H9 (cell line): ENCODE measurements around the gene OGFRL1. TPM values are rescaled to one million over a fixed set of nuclear protein-coding genes. Genes with fewer than 3 reads are reported as not detected.

Experiments used
- DNase-seq: peaks from one replicate; pipeline ENCODE4 v3.0.0-alpha.2; 2017
- H2AFZ ChIP-seq: one replicate; pipeline ENCODE4 v1.6.1; 2013; ENCODE audit warnings: mild to moderate bottlenecking, low read length, control low read depth, moderate library complexity
- H2AK5ac ChIP-seq: 2 replicates; pipeline ENCODE4 v1.6.1; 2013; ENCODE audit warnings: low read length, control low read depth, mixed read lengths; ENCODE audit not compliant: insufficient read length
- H2BK120ac ChIP-seq: one replicate; pipeline ENCODE4 v1.6.1; 2013; ENCODE audit warnings: low read depth, mild to moderate bottlenecking, low read length, control low read depth, inconsistent platforms; ENCODE audit not compliant: poor library complexity, severe bottlenecking
- H2BK12ac ChIP-seq: 2 replicates; pipeline ENCODE4 v1.6.1; 2013; ENCODE audit warnings: low read length, control low read depth, mixed read lengths, low read depth; ENCODE audit not compliant: insufficient read length
- H2BK15ac ChIP-seq: 2 replicates; pipeline ENCODE4 v1.6.1; 2013; ENCODE audit warnings: low read depth, low read length, control low read depth
- H2BK20ac ChIP-seq: one replicate; pipeline ENCODE4 v1.6.1; 2013; ENCODE audit warnings: low read depth, mild to moderate bottlenecking, low read length, control low read depth, inconsistent platforms; ENCODE audit not compliant: poor library complexity, severe bottlenecking
- H2BK5ac ChIP-seq: 2 replicates; pipeline ENCODE4 v1.6.1; 2013; ENCODE audit warnings: low read length, control low read depth, mixed read lengths; ENCODE audit not compliant: insufficient read length
- H3K14ac ChIP-seq: 2 replicates; pipeline ENCODE4 v1.6.1; 2013; ENCODE audit warnings: low read length, control low read depth; ENCODE audit not compliant: insufficient read depth
- H3K18ac ChIP-seq: 2 replicates; pipeline ENCODE4 v1.6.1; 2013; ENCODE audit warnings: low read depth, mild to moderate bottlenecking, mixed read lengths, low read length, control low read depth; ENCODE audit not compliant: insufficient read length
- H3K23ac ChIP-seq: 2 replicates; pipeline ENCODE4 v1.6.1; 2013; ENCODE audit warnings: low read length, control low read depth, mixed read lengths, low read depth; ENCODE audit not compliant: insufficient read length
- H3K23me2 ChIP-seq: 2 replicates; pipeline ENCODE4 v1.6.1; 2013; ENCODE audit warnings: low read depth, mild to moderate bottlenecking, mixed read lengths, low read length, control low read depth; ENCODE audit not compliant: insufficient read length, poor library complexity, severe bottlenecking
- H3K27ac ChIP-seq: 2 replicates; pipeline ENCODE4 v1.5.1; 2013; ENCODE audit warnings: low read length, control low read depth, mixed read lengths, low read depth; ENCODE audit not compliant: insufficient read length
- H3K27me3 ChIP-seq: 2 replicates; pipeline ENCODE4 v1.6.1; 2013; ENCODE audit warnings: low read length, control low read depth, inconsistent platforms; ENCODE audit not compliant: insufficient read depth
- H3K4ac ChIP-seq: 2 replicates; pipeline ENCODE4 v1.6.1; 2013; ENCODE audit warnings: low read depth, mild to moderate bottlenecking, control low read depth, inconsistent platforms, low read length, moderate library complexity
- H3K4me1 ChIP-seq: 2 replicates; pipeline ENCODE4 v1.6.1; 2013; ENCODE audit warnings: low read length, control low read depth, inconsistent platforms; ENCODE audit not compliant: insufficient read depth
- H3K4me2 ChIP-seq: 2 replicates; pipeline ENCODE4 v1.6.1; 2013; ENCODE audit warnings: low read length, control low read depth, mixed read lengths; ENCODE audit not compliant: insufficient read length, insufficient read depth
- H3K56ac ChIP-seq: 2 replicates; pipeline ENCODE4 v1.6.1; 2013; ENCODE audit warnings: low read depth, mild to moderate bottlenecking, mixed read lengths, low read length, control low read depth; ENCODE audit not compliant: insufficient read length
- H3K79me1 ChIP-seq: 2 replicates; pipeline ENCODE4 v1.6.1; 2013; ENCODE audit warnings: low read depth, mild to moderate bottlenecking, moderate library complexity, low read length, control low read depth, inconsistent platforms; ENCODE audit not compliant: insufficient read depth, poor library complexity, severe bottlenecking
- H3K79me2 ChIP-seq: 2 replicates; pipeline ENCODE4 v1.6.1; 2013; ENCODE audit warnings: low read length, control low read depth, inconsistent platforms; ENCODE audit not compliant: insufficient read depth
- H3K9ac ChIP-seq: 2 replicates; pipeline ENCODE4 v1.6.1; 2013; ENCODE audit warnings: low read length, control low read depth, mixed read lengths; ENCODE audit not compliant: insufficient read length; ENCODE audit errors: extremely low read depth
- H3K9me3 ChIP-seq: one replicate; pipeline ENCODE4 v1.6.1; 2013; ENCODE audit warnings: low read depth, low read length, inconsistent platforms; ENCODE audit not compliant: control insufficient read depth
- H3T11ph ChIP-seq: one replicate; pipeline ENCODE4 v1.6.1; 2013; ENCODE audit warnings: mild to moderate bottlenecking, low read length, control low read depth, inconsistent platforms
- H4K20me1 ChIP-seq: one replicate; pipeline ENCODE4 v1.6.1; 2013; ENCODE audit not compliant: control insufficient read depth, insufficient read length, insufficient read depth
- H4K5ac ChIP-seq: 2 replicates; pipeline ENCODE4 v1.6.1; 2013; ENCODE audit warnings: low read depth, mild to moderate bottlenecking, mixed read lengths, low read length, control low read depth; ENCODE audit not compliant: insufficient read length
- H4K8ac ChIP-seq: replicated peaks from 2 replicates; pipeline ENCODE4 v1.6.1; 2013; ENCODE audit warnings: low read length, control low read depth, mixed read lengths, low read depth; ENCODE audit not compliant: insufficient read length
- H4K91ac ChIP-seq: 2 replicates; pipeline ENCODE4 v1.6.1; 2013; ENCODE audit warnings: low read depth, mild to moderate bottlenecking, moderate library complexity, mixed read lengths, low read length, control low read depth; ENCODE audit not compliant: insufficient read length
- H3K27ac Mint-ChIP-seq, 3 experiments: 2 replicates in 2 of 3; 3 replicates in 1 of 3; pipeline ENCODE4 v1.8.0; 2020 to 2021; ENCODE audit warnings: mixed read lengths in 3 of 3, mild to moderate bottlenecking in 1 of 3, moderate library complexity in 1 of 3
- H3K27me3 Mint-ChIP-seq: 2 replicates; pipeline ENCODE4 v1.8.0; 2021; ENCODE audit warnings: low read depth, mild to moderate bottlenecking, moderate library complexity, mixed read lengths
- H3K36me3 Mint-ChIP-seq, 3 experiments: 2 replicates in 2 of 3; 3 replicates in 1 of 3; pipeline ENCODE4 v1.8.0; 2020 to 2021; ENCODE audit warnings: low read depth in 3 of 3, mixed read lengths in 3 of 3; ENCODE audit not compliant: insufficient read depth in 1 of 3
- H3K4me1 Mint-ChIP-seq, 2 experiments: 2 replicates each; pipeline ENCODE4 v1.8.0; 2020; ENCODE audit warnings: mixed read lengths in 2 of 2
- H3K4me3 Mint-ChIP-seq, 2 experiments: 2 replicates in 1 of 2; 3 replicates in 1 of 2; pipeline ENCODE4 v1.8.0; 2020 to 2021; ENCODE audit warnings: mild to moderate bottlenecking in 2 of 2, mixed read lengths in 2 of 2, moderate library complexity in 1 of 2
- H3K9me3 Mint-ChIP-seq, 2 experiments: 2 replicates in 1 of 2; 3 replicates in 1 of 2; pipeline ENCODE4 v1.8.0; 2020; ENCODE audit warnings: mild to moderate bottlenecking in 2 of 2, mixed read lengths in 2 of 2, moderate library complexity in 1 of 2
- CTCF ChIP-seq: fragments of 200-600 bp; sonication (generic); conservative IDR thresholded peaks from 3 replicates; pipeline ENCODE4 v1.8.0; 2021; ENCODE audit warnings: antibody characterized with exemption, mild to moderate bottlenecking
- WGBS: extraction: QIAGEN DNeasy Blood & Tissue Kit; methylation state at CpG from one replicate; pipeline ENCODE4 v1.1.7; 2013; ENCODE audit warnings: missing lambda C conversion rate, low lambda C conversion rate, mixed read lengths; ENCODE audit not compliant: insufficient read length; ENCODE audit errors: extremely low coverage; 5-methylcytosine and 5-hydroxymethylcytosine counted together
- total RNA-seq: library from RNA; stranded (reverse); gene quantifications from 2 replicates; pipeline ENCODE4 v1.2.1, GENCODE V29; 2021

The OGFRL1 gene
- total RNA-seq, 1 experiment from 2014 or later: 2.8 TPM

- H3K56ac ChIP-seq: no peak overlapping the region
- H3K27ac ChIP-seq: no peak overlapping the region
- no peak overlapping the region for H2BK5ac ChIP-seq
- H2AFZ ChIP-seq: no peak overlapping the region
- no peak overlapping the region for H3K4me2 ChIP-seq
- Mint-ChIP-seq H3K4me1 (peaks cover 17 to 19% of the 10 kb centered on the region in 2 experiments), H3K27me3 (no peaks in the 10 kb centered on the region), H3K36me3 (no peaks in the 10 kb centered on the region), H3K27ac (no peak overlapping the region), H3K9me3 (0 out of 5 replicates have a peak, but pooled peaks cover 0 to 2% of the 10 kb centered on the region in 2 experiments), H3K4me3 (no peak overlapping the region)
- no peak overlapping the region for H2AK5ac ChIP-seq
- no peaks in the 10 kb centered on the region for H3K9me3 ChIP-seq
- H2BK15ac ChIP-seq: no peak overlapping the region
- no peak overlapping the region for H4K8ac ChIP-seq
- no peak overlapping the region for H2BK120ac ChIP-seq
- no peak overlapping the region for H4K5ac ChIP-seq
- H3K18ac ChIP-seq: no peak overlapping the region
- H3K14ac ChIP-seq: no peak overlapping the region
- no peaks in the 10 kb centered on the region for H4K20me1 ChIP-seq
- no peak overlapping the region for H3T11ph ChIP-seq
- H4K91ac ChIP-seq: no peak overlapping the region
- no peaks in the 10 kb centered on the region for H3K79me2 ChIP-seq
- no peaks in the 10 kb centered on the region for H3K4me1 ChIP-seq
- H3K27me3 ChIP-seq: no peaks in the 10 kb centered on the region
- H3K23me2 ChIP-seq: no peaks in the 10 kb centered on the region
- H2BK12ac ChIP-seq: no peak overlapping the region
- H3K79me1 ChIP-seq: no peaks in the 10 kb centered on the region
- no peak overlapping the region for H2BK20ac ChIP-seq
- no peak overlapping the region for H3K23ac ChIP-seq
- H3K4ac ChIP-seq: no peak overlapping the region
- TF ChIP-seq CTCF: no peak
- H3K9ac ChIP-seq: no peak overlapping the region
- no CpG with 5 or more reads among the region's 2 CpGs for WGBS
- no peak for DNase-seq
These were observed 54.2 kb downstream of the OGFRL1 start for GRCh38 chr6:71342772-71343171.
